ENCODE data around the gene RRAGD.
A peak's percentile ranks its signal among the peaks of the same experiment; 100 is the strongest.

The RRAGD gene

DNA sequence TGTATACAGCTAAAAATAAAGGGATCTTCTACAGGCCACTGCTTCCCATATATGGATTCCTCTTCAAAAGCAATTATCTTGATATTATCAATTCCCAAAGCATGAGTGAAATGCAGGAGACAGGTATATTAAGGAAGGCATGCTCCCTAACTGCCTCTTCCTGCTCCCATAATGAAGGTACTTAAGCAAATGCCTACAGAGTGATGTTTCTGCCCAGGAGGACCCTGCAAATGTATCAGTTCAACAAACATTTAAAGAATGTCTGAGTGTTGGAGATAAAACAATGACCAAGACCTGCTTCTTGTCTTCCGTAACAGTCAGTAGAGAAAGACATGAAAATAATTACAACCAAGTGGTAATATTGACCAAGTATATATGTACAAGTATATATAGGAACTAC is 63.7 kb downstream of the RRAGD start:
- Mint-ChIP-seq H3K27ac (peak overlapping the region; percentile 42), H3K36me3 (no peaks in the 10 kb centered on the region), H3K9me3 (no peaks in the 10 kb centered on the region), H3K4me1 (peaks cover 70% of the 10 kb centered on the region), H3K27me3 (no peaks in the 10 kb centered on the region), H3K4me3 (no peak overlapping the region)

DNA sequence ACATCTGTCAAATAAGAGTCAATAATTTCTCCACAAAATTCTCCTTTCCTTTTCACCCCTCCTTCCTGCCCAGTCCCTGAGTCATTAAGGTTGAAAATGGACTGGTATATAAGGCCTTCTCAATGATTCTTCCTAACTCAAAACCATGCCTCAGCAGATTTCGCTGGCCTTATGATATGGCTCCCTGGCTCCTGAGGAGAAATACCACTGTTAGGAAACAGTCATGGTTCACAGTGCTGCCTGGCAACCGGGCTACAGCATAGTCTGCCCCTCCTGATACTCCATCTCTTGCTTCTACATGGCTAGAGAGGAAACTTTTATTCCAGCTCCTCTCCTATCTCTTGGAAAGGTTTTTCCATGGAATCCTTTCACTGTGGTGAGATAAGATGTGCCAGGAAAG is 64.2 kb downstream of the RRAGD start:
- H3K27me3 Mint-ChIP-seq = no peaks in the 10 kb centered on the region
- no peaks in the 10 kb centered on the region for H3K9me3 Mint-ChIP-seq
- H3K36me3 Mint-ChIP-seq = no peaks in the 10 kb centered on the region
- no peak overlapping the region for H3K4me3 Mint-ChIP-seq
- H3K4me1 Mint-ChIP-seq = peaks cover 69% of the 10 kb centered on the region
- peak overlapping the region; percentile 72 for H3K27ac Mint-ChIP-seq

DNA sequence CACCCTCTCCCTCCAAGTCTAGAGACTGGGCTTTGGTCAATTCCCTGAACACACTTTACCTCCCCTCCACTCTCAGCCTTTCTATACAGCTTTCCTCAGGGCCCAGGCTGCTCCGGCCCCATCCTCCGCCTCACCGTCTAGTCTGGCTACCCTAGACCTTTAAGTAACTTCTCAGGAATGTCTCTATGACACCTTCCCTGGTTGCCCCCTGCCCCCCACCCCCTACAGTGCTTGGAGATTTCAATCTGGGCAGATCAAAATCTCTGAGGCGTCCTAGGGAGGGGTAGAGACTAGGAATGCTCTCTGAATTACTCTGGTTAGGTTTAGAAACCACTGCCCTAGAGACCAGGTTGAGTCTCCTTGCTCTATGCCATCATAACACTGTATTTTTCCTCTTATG is 65.6 kb downstream of the RRAGD start:
- Mint-ChIP-seq H3K4me3 (no peak overlapping the region), H3K9me3 (no peaks in the 10 kb centered on the region), H3K27me3 (no peaks in the 10 kb centered on the region), H3K36me3 (peaks cover 2% of the 10 kb centered on the region), H3K4me1 (peaks cover 63% of the 10 kb centered on the region), H3K27ac (no peak overlapping the region)

DNA sequence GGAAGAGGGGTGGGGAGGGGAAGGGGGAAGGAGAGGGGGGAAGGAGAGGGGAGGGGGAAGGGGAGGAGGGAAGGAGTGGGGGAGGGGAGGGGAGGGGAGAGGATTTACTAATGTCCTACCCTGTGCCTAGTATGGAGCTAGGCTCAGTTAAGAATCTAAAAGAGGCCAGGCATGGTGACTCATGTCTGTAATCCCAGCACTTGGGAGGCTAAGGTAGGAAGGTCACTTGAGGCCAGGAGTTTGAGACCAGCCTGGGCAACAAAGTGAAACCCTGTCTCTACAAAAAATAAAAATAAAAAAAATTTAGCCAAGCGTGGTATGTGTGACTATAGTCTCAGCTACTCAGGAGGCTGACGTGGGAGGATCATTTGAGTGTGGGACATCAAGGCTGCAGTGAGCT is 72.5 kb downstream of the RRAGD start:
- Mint-ChIP-seq H3K27me3 (no peaks in the 10 kb centered on the region), H3K36me3 (peaks cover 10% of the 10 kb centered on the region), H3K9me3 (no peaks in the 10 kb centered on the region), H3K4me1 (peaks cover 7% of the 10 kb centered on the region), H3K4me3 (no peak overlapping the region), H3K27ac (no peak overlapping the region)

DNA sequence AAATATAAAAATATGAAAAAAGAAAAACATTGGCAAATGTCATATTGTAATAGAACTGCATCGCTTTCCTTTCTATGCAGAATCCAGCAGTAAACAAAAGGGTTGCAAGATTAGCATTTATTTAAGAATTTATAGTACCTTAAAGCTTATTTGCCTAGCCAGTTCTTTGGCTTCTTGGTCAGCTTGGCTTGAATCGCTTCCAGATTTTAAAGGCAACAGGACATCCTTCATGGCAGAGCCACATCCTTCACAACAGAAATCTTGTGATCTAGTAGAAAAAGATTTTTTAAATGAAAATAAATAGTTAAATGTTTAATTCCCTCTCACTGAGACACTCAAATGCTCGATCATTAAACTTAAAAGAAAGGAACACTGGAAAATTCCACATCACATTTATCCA is 76.9 kb downstream of the RRAGD start:
- Mint-ChIP-seq H3K27me3 (no peaks in the 10 kb centered on the region), H3K36me3 (peaks cover 10% of the 10 kb centered on the region), H3K9me3 (no peaks in the 10 kb centered on the region), H3K4me3 (no peak overlapping the region), H3K4me1 (no peaks in the 10 kb centered on the region), H3K27ac (no peak overlapping the region)

DNA sequence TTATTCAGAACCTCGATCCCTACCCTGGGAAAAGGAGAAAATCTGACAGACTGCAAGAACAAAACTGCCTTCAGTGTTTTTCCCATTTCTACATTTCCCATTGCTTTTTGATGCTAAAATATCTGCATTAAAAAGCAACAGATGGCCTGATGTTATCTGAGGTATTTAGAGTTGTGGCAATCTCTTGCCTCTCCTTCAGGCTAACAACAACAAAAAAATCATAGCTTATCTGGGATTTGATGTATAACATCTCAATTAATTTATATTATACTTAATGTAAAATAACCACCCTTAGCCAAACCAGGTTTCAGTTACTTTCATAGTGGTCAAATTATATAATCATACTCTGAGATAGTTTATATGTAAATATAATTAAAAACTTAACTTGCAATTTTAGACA is 81.2 kb downstream of the RRAGD start:
- H3K36me3 Mint-ChIP-seq = peaks cover 19% of the 10 kb centered on the region
- H3K4me1 Mint-ChIP-seq = no peaks in the 10 kb centered on the region
- H3K4me3 Mint-ChIP-seq = no peak overlapping the region
- H3K27me3 Mint-ChIP-seq = no peaks in the 10 kb centered on the region
- no peaks in the 10 kb centered on the region for H3K9me3 Mint-ChIP-seq
- no peak overlapping the region for H3K27ac Mint-ChIP-seq

DNA sequence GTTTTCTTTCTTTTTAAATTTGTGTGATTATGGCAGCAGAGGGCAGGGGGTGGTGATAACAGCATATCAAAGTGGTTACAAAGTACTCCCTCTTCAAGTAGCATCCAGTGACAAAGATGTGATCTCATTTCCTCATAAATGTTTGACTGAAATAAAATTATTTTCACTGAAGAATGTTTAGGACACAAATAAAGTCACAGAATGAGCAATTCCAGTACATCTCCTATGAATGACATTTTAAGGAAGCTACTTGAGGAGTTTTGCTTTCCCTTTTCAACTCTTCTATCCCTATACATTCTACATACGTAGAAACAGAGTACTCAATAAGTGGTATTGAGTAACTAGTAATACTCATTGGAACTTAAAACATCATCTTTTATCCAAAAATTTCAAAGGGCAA is 83.1 kb downstream of the RRAGD start:
- H3K4me1 Mint-ChIP-seq = no peaks in the 10 kb centered on the region
- no peaks in the 10 kb centered on the region for H3K9me3 Mint-ChIP-seq
- H3K4me3 Mint-ChIP-seq = no peak overlapping the region
- no peaks in the 10 kb centered on the region for H3K27me3 Mint-ChIP-seq
- H3K27ac Mint-ChIP-seq = no peak overlapping the region
- peaks cover 19% of the 10 kb centered on the region for H3K36me3 Mint-ChIP-seq

DNA sequence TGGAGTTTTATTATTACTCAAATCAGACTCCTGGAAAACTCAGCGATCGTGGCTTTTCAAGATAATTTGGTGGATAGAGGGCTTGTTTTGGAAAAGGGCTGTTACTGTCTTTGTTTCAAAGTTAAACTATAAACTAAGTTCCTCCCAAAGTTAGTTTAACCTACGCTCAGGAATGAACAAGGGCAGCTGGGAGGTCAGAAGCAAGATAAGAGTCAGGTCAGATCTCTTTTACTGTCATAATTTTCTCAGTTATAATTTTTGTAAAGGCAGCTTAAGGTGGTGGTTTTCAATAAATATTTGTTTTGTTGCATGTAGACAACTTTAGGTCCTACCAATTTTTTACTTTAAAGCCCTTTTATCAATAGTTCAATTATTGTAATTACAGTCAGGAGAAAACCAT is 87.8 kb downstream of the RRAGD start:
- H3K4me3 Mint-ChIP-seq = no peak overlapping the region
- H3K27me3 Mint-ChIP-seq = no peaks in the 10 kb centered on the region
- H3K27ac Mint-ChIP-seq = no peak overlapping the region
- H3K9me3 Mint-ChIP-seq = no peaks in the 10 kb centered on the region
- H3K36me3 Mint-ChIP-seq = peaks cover 15% of the 10 kb centered on the region
- peaks cover 3% of the 10 kb centered on the region for H3K4me1 Mint-ChIP-seq

DNA sequence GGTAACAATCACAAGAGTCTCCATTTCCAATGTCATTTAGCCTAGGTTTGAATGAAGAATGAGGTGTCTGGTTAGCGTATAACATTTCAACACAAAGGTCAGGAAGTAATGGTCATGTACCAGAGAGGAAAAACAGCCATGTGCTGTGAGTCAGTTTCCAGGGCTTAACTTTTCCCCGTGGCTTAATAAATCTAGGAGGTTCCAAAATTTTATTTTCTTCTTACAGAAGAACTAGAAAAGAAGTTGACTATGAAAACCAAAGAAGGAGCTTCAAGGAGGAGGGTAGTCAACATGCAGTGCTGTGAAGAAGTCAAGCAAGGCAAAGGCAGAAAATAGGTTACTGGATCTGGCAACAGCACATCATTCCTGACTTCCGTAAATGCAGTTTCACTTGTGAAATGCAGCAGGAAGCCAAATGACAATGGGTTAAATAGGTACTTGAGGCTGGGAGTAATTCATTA is 88.5 kb downstream of the RRAGD start:
- no peaks in the 10 kb centered on the region for H3K9me3 Mint-ChIP-seq
- H3K27ac Mint-ChIP-seq = no peak overlapping the region
- H3K36me3 Mint-ChIP-seq = peaks cover 9% of the 10 kb centered on the region
- no peaks in the 10 kb centered on the region for H3K27me3 Mint-ChIP-seq
- no peak overlapping the region for H3K4me3 Mint-ChIP-seq
- peaks cover 3% of the 10 kb centered on the region for H3K4me1 Mint-ChIP-seq

DNA sequence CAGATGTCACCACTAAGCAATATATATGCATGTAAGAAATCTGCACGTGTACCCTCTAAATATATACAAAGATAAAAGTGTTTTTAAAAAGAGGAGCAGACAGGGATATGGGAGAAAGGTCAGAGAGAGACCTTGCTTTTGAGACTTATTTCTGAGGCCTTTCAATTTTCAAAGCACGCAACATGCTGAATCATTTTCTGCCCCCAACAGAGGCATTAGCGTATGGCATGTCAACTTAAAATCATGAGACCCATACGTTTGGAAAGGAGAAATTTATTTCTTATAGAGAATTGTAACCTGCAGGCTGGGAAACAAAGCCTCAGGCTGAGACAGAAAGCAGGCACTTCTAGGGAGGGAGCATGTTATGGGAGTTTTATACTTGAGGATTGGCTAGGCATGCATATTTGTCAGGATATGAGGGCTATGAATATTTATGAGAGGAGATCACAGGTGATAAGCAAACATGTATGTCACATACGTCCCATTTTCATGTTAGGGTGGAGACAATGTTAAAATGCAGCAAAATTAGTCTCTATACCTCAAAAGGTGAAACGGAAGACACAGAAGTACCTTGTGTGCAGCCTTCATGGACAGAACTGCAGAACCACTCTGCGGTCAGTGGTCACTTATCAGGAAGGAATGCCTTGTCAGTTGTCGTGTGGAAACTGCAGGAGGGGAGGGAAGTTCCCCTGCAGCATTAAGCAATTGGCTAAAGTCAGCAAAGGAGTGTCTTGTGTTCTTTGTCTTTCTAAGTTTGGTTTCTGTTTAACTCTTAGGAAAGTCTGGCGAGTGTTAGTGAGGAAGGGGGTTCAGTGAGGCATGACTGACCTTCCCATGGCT is 90.7 kb downstream of the RRAGD start:
- H3K9me3 Mint-ChIP-seq = no peaks in the 10 kb centered on the region
- H3K4me1 Mint-ChIP-seq = peaks cover 9% of the 10 kb centered on the region
- H3K27ac Mint-ChIP-seq = no peak overlapping the region
- no peak overlapping the region for H3K4me3 Mint-ChIP-seq
- H3K36me3 Mint-ChIP-seq = peaks cover 9% of the 10 kb centered on the region
- no peaks in the 10 kb centered on the region for H3K27me3 Mint-ChIP-seq

DNA sequence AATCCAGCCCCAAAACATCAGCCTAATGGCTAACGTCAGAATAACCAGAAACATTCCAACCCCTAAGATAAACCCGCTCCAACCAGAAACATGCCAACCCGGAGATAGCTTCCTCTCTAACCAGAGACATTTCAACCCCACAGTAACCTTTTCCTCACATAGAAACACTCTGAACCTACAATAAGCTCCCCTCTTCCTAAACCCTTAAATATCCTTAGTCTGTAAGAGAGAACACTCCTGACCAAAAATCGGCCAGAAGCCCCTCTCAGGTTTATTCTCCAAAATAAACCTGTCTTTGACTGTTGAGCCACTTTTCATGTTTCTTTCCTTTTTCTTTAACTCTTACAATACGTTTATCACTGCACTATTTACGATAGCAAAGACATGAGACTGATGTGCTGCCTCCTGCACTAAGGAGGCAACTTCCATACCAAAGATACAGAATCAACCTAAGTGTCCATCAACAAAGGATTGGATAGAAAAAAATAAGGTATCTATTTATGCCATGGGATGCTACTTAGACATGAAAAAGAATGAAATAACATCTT is 92.0 kb downstream of the RRAGD start:
- Mint-ChIP-seq H3K27me3 (no peaks in the 10 kb centered on the region), H3K4me1 (peaks cover 9% of the 10 kb centered on the region), H3K27ac (no peak overlapping the region), H3K4me3 (no peak overlapping the region), H3K9me3 (no peaks in the 10 kb centered on the region), H3K36me3 (peaks cover 10% of the 10 kb centered on the region)

DNA sequence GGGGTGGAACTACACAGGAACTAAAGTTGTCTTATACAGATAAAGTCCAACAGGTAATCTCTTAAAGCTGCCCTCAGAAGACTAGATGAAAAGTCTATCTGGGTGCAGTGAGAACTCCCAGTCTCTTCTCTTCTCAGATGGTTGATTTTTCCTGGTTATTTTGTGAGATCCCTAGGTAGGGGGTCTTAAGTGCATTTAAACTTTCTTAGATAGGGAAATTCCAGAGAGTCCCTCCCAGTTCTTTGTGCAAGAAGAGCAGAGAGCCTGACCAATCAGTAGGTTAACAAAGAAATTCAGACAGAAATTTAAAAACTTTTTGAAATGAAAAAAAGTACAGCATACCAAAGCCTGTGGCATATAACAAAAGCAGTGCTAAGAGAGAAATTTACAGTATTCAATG is 95.0 kb downstream of the RRAGD start:
- peaks cover 9% of the 10 kb centered on the region for H3K4me1 Mint-ChIP-seq
- H3K27me3 Mint-ChIP-seq = no peaks in the 10 kb centered on the region
- no peaks in the 10 kb centered on the region for H3K9me3 Mint-ChIP-seq
- H3K36me3 Mint-ChIP-seq = peaks cover 10% of the 10 kb centered on the region
- H3K4me3 Mint-ChIP-seq = no peak overlapping the region
- H3K27ac Mint-ChIP-seq = peak overlapping the region; percentile 36

DNA sequence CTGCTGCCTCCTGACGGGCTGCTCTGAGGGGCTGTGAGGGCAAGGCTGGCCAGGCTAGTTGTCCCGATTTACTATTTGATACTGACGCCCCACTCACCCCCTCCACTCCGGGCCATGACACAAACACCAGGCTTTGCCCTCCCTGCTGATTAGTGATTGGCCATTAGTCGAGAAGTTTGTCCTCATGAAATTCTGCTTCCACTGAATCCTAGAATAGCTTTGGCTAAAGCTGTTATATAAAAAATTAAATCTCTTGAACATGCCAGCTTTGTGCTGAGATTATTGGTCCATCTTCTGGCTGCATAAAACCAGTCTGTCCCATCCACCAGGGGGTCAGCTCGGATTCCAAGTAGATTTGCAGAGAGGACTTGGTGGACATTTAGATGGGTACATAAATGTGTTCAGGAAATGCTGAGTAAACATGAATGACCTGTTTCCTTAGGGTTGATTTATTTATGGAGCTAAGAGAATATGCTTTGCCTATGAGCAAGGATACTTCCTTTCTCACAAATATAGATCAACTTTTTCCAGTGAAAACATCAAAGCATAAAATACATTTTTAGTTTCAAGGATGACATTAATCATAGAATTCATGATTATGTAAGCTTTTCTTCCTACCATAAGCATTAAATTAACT is 96.7 kb downstream of the RRAGD start, which contains the start of gene GABRR2:
GABRR2 (minus strand) TSS at position 51 of the 637 bp plus-strand sequence. CDS start 134 bp downstream, outside the sequence.
- Mint-ChIP-seq H3K27me3 (no peaks in the 10 kb centered on the region), H3K36me3 (peaks cover 10% of the 10 kb centered on the region), H3K9me3 (no peaks in the 10 kb centered on the region), H3K27ac (no peak within 1 kb of the TSS), H3K4me3 (no peak within 1 kb of the TSS), H3K4me1 (peaks cover 9% of the 10 kb centered on the region)

DNA sequence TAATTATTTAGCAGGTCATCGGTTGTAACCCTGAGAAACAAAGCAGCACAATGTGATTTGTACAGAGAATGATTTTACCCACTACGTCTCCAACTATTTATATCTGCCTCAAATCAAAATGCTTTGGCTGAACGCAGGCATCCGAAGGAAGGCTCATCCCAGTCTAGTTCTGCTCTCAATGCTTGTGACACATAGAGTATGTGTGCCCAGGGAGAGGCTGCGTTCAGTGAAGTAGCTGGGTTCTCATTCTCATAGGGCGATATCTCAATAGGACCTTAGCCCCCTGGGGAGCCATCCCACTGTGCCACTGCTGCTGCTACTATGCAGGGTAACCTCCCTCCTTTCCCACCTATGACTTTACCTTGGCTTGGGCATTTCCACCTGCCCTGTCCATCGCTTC is 97.4 kb downstream of the RRAGD start:
- Mint-ChIP-seq H3K27me3 (no peaks in the 10 kb centered on the region), H3K9me3 (no peaks in the 10 kb centered on the region), H3K4me3 (no peak overlapping the region), H3K4me1 (peaks cover 6% of the 10 kb centered on the region), H3K36me3 (peaks cover 10% of the 10 kb centered on the region), H3K27ac (no peak overlapping the region)

All from activated naive CD4-positive, alpha-beta T cell treated with anti-CD3 and anti-CD28 coated beads, Interleukin-2, amount 50 U/mL, for 24 hours (primary cell).